ENCODE measurements around the gene FAM151B. TPM values are rescaled to one million over a fixed set of nuclear protein-coding genes. Genes with fewer than 3 reads are reported as not detected.

FAM151B gene
- total and polyA plus RNA-seq, 12 donors, result 1.1 to 5.7 (median 3.5) TPM

GRCh38 chr5:80516826-80517225 lies 28.9 kb downstream of the FAM151B start:
- Histone ChIP-seq H3K36me3 (replicated peaks in 1 of 2) (no peaks in the 10 kb centered on the region), H3K27ac (no peak overlapping the region), H3K27me3 (no peaks in the 10 kb centered on the region), H3K4me1 (replicated peaks in 1 of 2) (no peaks in the 10 kb centered on the region), H3K4me3 (no peak overlapping the region), H3K9me3 (replicated peaks in 1 of 3) (no peaks in the 10 kb centered on the region)
- intact Hi-C loops (cut with DNase I), result no loop called here
- 67 to 90% (median 87%) methylated on average over 4 of the region's 4 CpGs for WGBS, 4 donors
- DNase-seq, result no peak
- no peak for TF ChIP-seq POLR2A (IDR thresholded peaks at IDR 0.05)
- no peak for TF ChIP-seq CTCF (IDR thresholded peaks at IDR 0.05)

- Histone ChIP-seq H3K4me1 (replicated peaks in 1 of 2) (no peaks in the 10 kb centered on the region), H3K27me3 (no peaks in the 10 kb centered on the region), H3K4me3 (no peak overlapping the region), H3K9me3 (replicated peaks in 1 of 3) (no peaks in the 10 kb centered on the region), H3K27ac (no peak overlapping the region), H3K36me3 (replicated peaks in 1 of 2) (no peaks in the 10 kb centered on the region)
- 88 to 92% (median 90%) methylated on average over 1 of the region's 1 CpG for WGBS, 4 donors
- no peak for TF ChIP-seq POLR2A (IDR thresholded peaks at IDR 0.05)
- TF ChIP-seq CTCF (IDR thresholded peaks at IDR 0.05), result no peak
- intact Hi-C loops (cut with DNase I), result no loop called here
- DNase-seq, result no peak
Measured at GRCh38 chr5:80540691-80541090, 52.8 kb downstream of the FAM151B start.

GRCh38 chr5:80541392-80541791 lies 53.5 kb downstream of the FAM151B start:
- H3K4me1 ChIP-seq (replicated peaks in 1 of 2), result no peaks in the 10 kb centered on the region
- H3K27me3 ChIP-seq, result no peaks in the 10 kb centered on the region
- H3K27ac ChIP-seq, result no peak overlapping the region
- TF ChIP-seq CTCF (IDR thresholded peaks at IDR 0.05) (no peak), POLR2A (IDR thresholded peaks at IDR 0.05) (no peak)
- H3K4me3 ChIP-seq, result no peak overlapping the region
- WGBS, 4 donors, result 67 to 75% (median 71%) methylated on average over 3 of the region's 3 CpGs
- DNase-seq, result no peak
- intact Hi-C loops (cut with DNase I), result no loop called here
- no peaks in the 10 kb centered on the region for H3K36me3 ChIP-seq (replicated peaks in 1 of 2)
- H3K9me3 ChIP-seq (replicated peaks in 1 of 3), result no peaks in the 10 kb centered on the region

- intact Hi-C loops (cut with DNase I), result no loop called here
- Histone ChIP-seq H3K4me1 (replicated peaks in 1 of 2) (no peaks in the 10 kb centered on the region), H3K9me3 (replicated peaks in 1 of 3) (no peaks in the 10 kb centered on the region), H3K4me3 (no peak overlapping the region), H3K36me3 (replicated peaks in 1 of 2) (no peaks in the 10 kb centered on the region), H3K27ac (no peak overlapping the region), H3K27me3 (peaks cover 5% of the 10 kb centered on the region)
- TF ChIP-seq CTCF (IDR thresholded peaks at IDR 0.05) (no peak), POLR2A (IDR thresholded peaks at IDR 0.05) (no peak)
- DNase-seq, result no peak
- 52 to 63% (median 58%) methylated on average over 4 of the region's 4 CpGs for WGBS, 4 donors
Measured at GRCh38 chr5:80554646-80555045, 66.7 kb downstream of the FAM151B start.
